ENCODE data around the gene DMD. TPM values are rescaled to one million over a fixed set of nuclear protein-coding genes. Genes with fewer than 3 reads are reported as not detected.

The DMD gene
- polyA plus RNA-seq, 2 of the 4 experiments (the other 2 are of a cell fraction), result 0.03 TPM; not detected in 1

DNA sequence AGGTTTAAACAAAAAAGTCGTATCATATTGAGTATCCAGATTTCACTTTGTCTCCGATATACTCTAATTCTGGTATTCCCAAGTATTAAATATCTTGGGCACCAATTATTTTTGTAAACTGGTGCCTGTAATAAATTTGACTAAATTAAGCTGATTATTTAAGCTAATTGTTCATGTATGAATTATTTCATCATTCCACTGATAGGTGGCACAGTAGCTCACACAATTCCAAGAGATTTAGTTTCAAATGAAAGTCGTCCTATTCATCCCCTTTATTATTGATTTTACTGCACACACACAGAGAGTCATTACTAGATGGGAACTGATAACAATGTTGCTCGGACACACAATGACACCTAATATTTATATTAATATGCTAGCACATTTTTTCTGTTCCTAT, 432.4 kb downstream of the DMD start (continued):
- TF ChIP-seq PBX3 (IDR thresholded peaks at IDR 0.05) (no peak), NPAS2 (CRISPR knock-in tag; IDR thresholded peaks at IDR 0.05; ENCODE audit: borderline replicate concordance) (no peak)

- no peak for FAIRE-seq
- 3% methylated on average over 3 of the region's 3 CpGs for WGBS (ENCODE audit: missing lambda C conversion rate)
- no peak overlapping the region for H3K4me3 ChIP-seq
- TF ChIP-seq HMGXB4 (CRISPR knock-in tag; IDR thresholded peaks at IDR 0.05; ENCODE audit: borderline replicate concordance) (no peak), RCOR1 (IDR thresholded peaks at IDR 0.05; ENCODE audit: low read depth, low read length) (no peak), EP300 (IDR thresholded peaks at IDR 0.05) (no peak), POLR2A (IDR thresholded peaks at IDR 0.05; ENCODE audit: low read length) (no peak), HOXA7 (CRISPR knock-in tag; IDR thresholded peaks at IDR 0.05) (no peak), MYC (IDR thresholded peaks at IDR 0.05; ENCODE audit: borderline replicate concordance, low read length) (no peak), TFCP2L1 (CRISPR knock-in tag; IDR thresholded peaks at IDR 0.05) (no peak)
- H3K27ac ChIP-seq, result no peak overlapping the region
- no peak overlapping the region for H3K4me2 ChIP-seq
- POLR2A ChIA-PET, result no interaction called here
- no peak for ATAC-seq
- no peak for DNase-seq (ENCODE audit: low read depth in 1 of 2, low spot score in 1 of 2)
- no peaks in the 10 kb centered on the region for H3K4me1 ChIP-seq
- no peaks in the 10 kb centered on the region for H3K9me3 ChIP-seq
- CTCF ChIA-PET, result no interaction called here
These were observed 436.4 kb downstream of the DMD start for GRCh38 chrX:32774966-32775365.

GRCh38 chrX:32749070-32749469, 462.3 kb downstream of the DMD start:
- Histone ChIP-seq H3K4me3 (no peak overlapping the region), H3K27ac (no peak overlapping the region), H3K4me1 (no peaks in the 10 kb centered on the region), H3K9me3 (no peaks in the 10 kb centered on the region), H3K4me2 (no peak overlapping the region)
- DNase-seq (ENCODE audit: low read depth in 1 of 2, low spot score in 1 of 2) (no peak), FAIRE-seq (no peak), ATAC-seq (no peak)
- WGBS (ENCODE audit: missing lambda C conversion rate), result 0% methylated on average over 1 of the region's 1 CpG
- TF ChIP-seq, protein P1, sequence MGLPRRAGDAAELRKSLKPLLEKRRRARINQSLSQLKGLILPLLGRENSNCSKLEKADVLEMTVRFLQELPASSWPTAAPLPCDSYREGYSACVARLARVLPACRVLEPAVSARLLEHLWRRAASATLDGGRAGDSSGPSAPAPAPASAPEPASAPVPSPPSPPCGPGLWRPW (IDR thresholded peaks at IDR 0.05), result no peak
- TF ChIP-seq NR3C1 (IDR thresholded peaks at IDR 0.05), result no peak
- no peak for TF ChIP-seq PHF8 (IDR thresholded peaks at IDR 0.05; ENCODE audit: borderline replicate concordance, low read depth)
- no peak for TF ChIP-seq MAX (IDR thresholded peaks at IDR 0.05)
- no peak for TF ChIP-seq FOSB (CRISPR knock-in tag; IDR thresholded peaks at IDR 0.05)
- TF ChIP-seq ZC3H11A (IDR thresholded peaks at IDR 0.05), result no peak
- no peak for TF ChIP-seq KDM1A (IDR thresholded peaks at IDR 0.05; ENCODE audit: low read depth)
- no peak for TF ChIP-seq REST (IDR thresholded peaks at IDR 0.05)
- no peak for TF ChIP-seq CHD4 (IDR thresholded peaks at IDR 0.05; ENCODE audit: borderline replicate concordance)
- no peak for TF ChIP-seq ZSCAN20 (CRISPR knock-in tag; IDR thresholded peaks at IDR 0.05)
- no peak for TF ChIP-seq USF2 (IDR thresholded peaks at IDR 0.05)
- no peak for TF ChIP-seq HOXA7 (CRISPR knock-in tag; IDR thresholded peaks at IDR 0.05)
- TF ChIP-seq CBX2 (IDR thresholded peaks at IDR 0.05; ENCODE audit: borderline replicate concordance, low read depth), result no peak
- no peak for TF ChIP-seq FOXS1 (CRISPR knock-in tag; IDR thresholded peaks at IDR 0.05)
- POLR2A ChIA-PET, result no interaction called here
- CTCF ChIA-PET, result no interaction called here

All from A549 (cell line).